B cell (primary cell): ENCODE data around the gene KLK2.

Experiments used
- EZH2 ChIP-seq: IDR thresholded peaks from 2 replicates; pipeline ENCODE4 v1.6.1; 2012; ENCODE audit warnings: borderline replicate concordance, low read depth, mild to moderate bottlenecking, moderate library complexity, low read length; ENCODE audit not compliant: insufficient read depth, poor library complexity, severe bottlenecking
- TF ChIP-seq, protein P1 (sequence below): fragments of 200-600 bp; IDR thresholded peaks from one replicate; pipeline ENCODE4 v1.8.0; 2022; ENCODE audit warnings: antibody characterized with exemption, mild to moderate bottlenecking

DNA sequence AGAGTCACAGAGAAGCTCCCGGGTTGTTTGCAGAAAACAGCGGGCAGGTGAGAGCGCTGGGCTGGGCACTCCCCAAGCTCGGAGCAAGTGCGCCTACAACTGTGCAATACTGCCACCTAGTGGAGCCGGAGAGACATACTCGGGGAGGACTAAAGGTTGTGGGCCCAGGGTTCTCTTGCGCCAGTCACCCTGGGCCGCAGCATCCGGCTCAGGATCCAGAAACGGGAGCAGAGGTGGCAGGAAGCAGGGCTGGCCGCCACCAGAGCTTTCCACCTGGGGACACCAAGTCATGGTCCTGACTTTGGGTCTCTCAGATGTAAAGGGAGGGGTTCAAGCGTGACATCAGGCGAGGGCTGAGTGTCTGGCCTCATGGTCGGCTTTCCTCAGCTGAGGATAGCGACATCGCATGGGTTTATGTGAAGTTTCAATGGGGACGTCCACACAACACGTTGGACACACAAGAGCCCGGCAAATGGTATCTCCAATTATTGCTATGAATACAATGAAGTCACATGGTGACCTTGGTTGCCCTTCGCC lies 49.1 kb downstream of the KLK2 start:
- TF ChIP-seq, protein P1, sequence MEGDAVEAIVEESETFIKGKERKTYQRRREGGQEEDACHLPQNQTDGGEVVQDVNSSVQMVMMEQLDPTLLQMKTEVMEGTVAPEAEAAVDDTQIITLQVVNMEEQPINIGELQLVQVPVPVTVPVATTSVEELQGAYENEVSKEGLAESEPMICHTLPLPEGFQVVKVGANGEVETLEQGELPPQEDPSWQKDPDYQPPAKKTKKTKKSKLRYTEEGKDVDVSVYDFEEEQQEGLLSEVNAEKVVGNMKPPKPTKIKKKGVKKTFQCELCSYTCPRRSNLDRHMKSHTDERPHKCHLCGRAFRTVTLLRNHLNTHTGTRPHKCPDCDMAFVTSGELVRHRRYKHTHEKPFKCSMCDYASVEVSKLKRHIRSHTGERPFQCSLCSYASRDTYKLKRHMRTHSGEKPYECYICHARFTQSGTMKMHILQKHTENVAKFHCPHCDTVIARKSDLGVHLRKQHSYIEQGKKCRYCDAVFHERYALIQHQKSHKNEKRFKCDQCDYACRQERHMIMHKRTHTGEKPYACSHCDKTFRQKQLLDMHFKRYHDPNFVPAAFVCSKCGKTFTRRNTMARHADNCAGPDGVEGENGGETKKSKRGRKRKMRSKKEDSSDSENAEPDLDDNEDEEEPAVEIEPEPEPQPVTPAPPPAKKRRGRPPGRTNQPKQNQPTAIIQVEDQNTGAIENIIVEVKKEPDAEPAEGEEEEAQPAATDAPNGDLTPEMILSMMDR, result peak; percentile 91
- TF ChIP-seq EZH2, result no peak
